Mesenchymal stem cell (in vitro differentiated cells and primary cell): Measurements from ENCODE around the gene CHD1.

Experiments
- DNase-seq: peaks from one replicate; pipeline ENCODE4 v3.0.0-alpha.2; 2013
- H2AFZ ChIP-seq: one replicate; pipeline ENCODE4 v1.6.1; 2013; ENCODE audit warnings: low read depth, mild to moderate bottlenecking, control low read depth, inconsistent platforms, low read length, moderate library complexity
- H2AK5ac ChIP-seq: 2 replicates; pipeline ENCODE4 v1.6.1; 2013; ENCODE audit warnings: low read length, moderate library complexity, mild to moderate bottlenecking, inconsistent platforms; ENCODE audit not compliant: severe bottlenecking
- H2BK120ac ChIP-seq: one replicate; pipeline ENCODE4 v1.6.1; 2013; ENCODE audit warnings: low read depth, mild to moderate bottlenecking, inconsistent platforms, low read length, moderate library complexity
- H2BK12ac ChIP-seq, 2 experiments: one replicate each; pipeline ENCODE4 v1.6.1; 2013; ENCODE audit warnings: inconsistent platforms in 2 of 2, low read length in 2 of 2, mild to moderate bottlenecking in 2 of 2, moderate library complexity in 2 of 2, control low read depth in 1 of 2
- H2BK15ac ChIP-seq: one replicate; pipeline ENCODE4 v1.6.1; 2013; ENCODE audit warnings: mild to moderate bottlenecking, low read depth, inconsistent platforms; ENCODE audit not compliant: poor library complexity, severe bottlenecking
- H2BK5ac ChIP-seq: 2 replicates; pipeline ENCODE4 v1.6.1; 2013; ENCODE audit warnings: low read depth, mild to moderate bottlenecking, low read length, control low read depth, inconsistent platforms; ENCODE audit not compliant: poor library complexity, severe bottlenecking
- H3K14ac ChIP-seq, 2 experiments: one replicate each; pipeline ENCODE4 v1.6.1; 2013; ENCODE audit warnings: inconsistent platforms in 2 of 2, low read length in 2 of 2, control low read depth in 1 of 2, mild to moderate bottlenecking in 1 of 2, moderate library complexity in 1 of 2
- H3K18ac ChIP-seq, 2 experiments: one replicate each; pipeline ENCODE4 v1.6.1; 2013; ENCODE audit warnings: inconsistent platforms in 2 of 2, low read length in 2 of 2, control low read depth in 1 of 2, low read depth in 1 of 2, mild to moderate bottlenecking in 1 of 2
- H3K23ac ChIP-seq, 2 experiments: one replicate each; pipeline ENCODE4 v1.6.1; 2013; ENCODE audit warnings: inconsistent platforms in 2 of 2, low read length in 2 of 2, mild to moderate bottlenecking in 2 of 2, moderate library complexity in 2 of 2, control low read depth in 1 of 2
- H3K27ac ChIP-seq: 2 replicates; pipeline ENCODE4 v1.5.1; 2013; ENCODE audit warnings: mild to moderate bottlenecking, moderate library complexity, low read length, control low read depth, inconsistent platforms; ENCODE audit not compliant: poor library complexity, severe bottlenecking
- H3K27me3 ChIP-seq, 2 experiments: 2 replicates each; pipeline versions ENCODE4 v1.6.1 to v1.7.0; 2013; ENCODE audit warnings: low read length in 2 of 2, mild to moderate bottlenecking in 2 of 2, moderate library complexity in 2 of 2, control low read depth in 1 of 2, inconsistent platforms in 1 of 2; ENCODE audit not compliant: control insufficient read depth in 1 of 2, insufficient read depth in 1 of 2
- H3K36me3 ChIP-seq, 2 experiments: 2 replicates each; pipeline versions ENCODE4 v1.6.1 to v1.7.0; 2013; ENCODE audit warnings: low read length in 2 of 2, control low read depth in 1 of 2, inconsistent platforms in 1 of 2, low read depth in 1 of 2, mild to moderate bottlenecking in 1 of 2; ENCODE audit not compliant: insufficient read depth in 2 of 2, control insufficient read depth in 1 of 2
- H3K4ac ChIP-seq, 2 experiments: one replicate each; pipeline ENCODE4 v1.6.1; 2013; ENCODE audit warnings: inconsistent platforms in 2 of 2, low read length in 2 of 2, mild to moderate bottlenecking in 2 of 2, moderate library complexity in 2 of 2, control low read depth in 1 of 2, low read depth in 1 of 2
- H3K4me1 ChIP-seq: 2 replicates; pipeline ENCODE4 v1.6.1; 2013; ENCODE audit warnings: low read depth, low read length, control low read depth; ENCODE audit not compliant: control insufficient read depth, insufficient read depth
- H3K4me2 ChIP-seq: 2 replicates; pipeline ENCODE4 v1.6.1; 2013; ENCODE audit warnings: low read length, mild to moderate bottlenecking, inconsistent platforms; ENCODE audit not compliant: poor library complexity, severe bottlenecking
- H3K4me3 ChIP-seq, 2 experiments: 2 replicates each; pipeline versions ENCODE4 v1.5.1 to v1.7.0; 2013; ENCODE audit warnings: low read length in 2 of 2, mild to moderate bottlenecking in 2 of 2, control low read depth in 1 of 2, low read depth in 1 of 2; ENCODE audit not compliant: insufficient read depth in 1 of 2
- H3K79me1 ChIP-seq: replicated peaks from 2 replicates; pipeline ENCODE4 v1.6.1; 2013; ENCODE audit warnings: mild to moderate bottlenecking, control low read depth, low read length, inconsistent platforms; ENCODE audit not compliant: poor library complexity, severe bottlenecking
- H3K9ac ChIP-seq: 2 replicates; pipeline ENCODE4 v1.7.0; 2013; ENCODE audit warnings: mild to moderate bottlenecking, low read length, moderate library complexity
- H3K9me3 ChIP-seq: 2 replicates; pipeline ENCODE4 v1.7.0; 2013; ENCODE audit warnings: mild to moderate bottlenecking, low read length; ENCODE audit not compliant: control insufficient read depth
- H4K8ac ChIP-seq: one replicate; pipeline ENCODE4 v1.6.1; 2013; ENCODE audit warnings: inconsistent platforms, mild to moderate bottlenecking, low read length, moderate library complexity
- H4K91ac ChIP-seq: one replicate; pipeline ENCODE4 v1.6.1; 2013; ENCODE audit warnings: mild to moderate bottlenecking, low read length, inconsistent platforms
- whole genome bisulfite sequencing: methylation state at CpG from one replicate; pipeline ENCODE4 v1.1.7; 2013; ENCODE audit warnings: mixed read lengths; 5-methylcytosine and 5-hydroxymethylcytosine counted together

The CHD1 gene

DNA sequence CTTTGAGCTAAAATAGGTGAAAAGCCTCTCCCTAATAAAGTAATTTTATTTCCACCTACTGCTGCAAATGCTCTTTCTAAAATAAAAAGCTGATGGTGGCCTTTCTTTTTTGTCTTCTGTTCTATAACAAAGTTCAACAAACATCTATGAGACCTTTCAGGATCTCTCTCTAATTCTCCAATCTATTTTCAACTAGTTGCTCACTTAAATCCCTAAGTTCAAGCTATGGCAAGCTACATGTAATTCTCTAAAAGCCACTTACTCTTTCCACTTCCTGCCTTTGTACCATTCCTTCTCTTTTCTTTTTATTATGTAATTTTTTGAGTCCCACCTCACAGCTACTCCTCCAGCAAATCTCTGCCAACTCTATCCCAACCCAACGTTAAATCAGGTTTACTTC, 20.9 kb downstream of the CHD1 start:
- 43% methylated on average over 1 of the region's 1 CpG for WGBS
- no peaks in the 10 kb centered on the region for H3K27me3 ChIP-seq
- no peak overlapping the region for H3K4me2 ChIP-seq
- no peak overlapping the region for H3K4me3 ChIP-seq
- H2AFZ ChIP-seq = no peak overlapping the region
- no peak overlapping the region for H2BK15ac ChIP-seq
- no peak overlapping the region for H3K23ac ChIP-seq
- no peak overlapping the region for H3K18ac ChIP-seq
- no peak overlapping the region for H3K14ac ChIP-seq
- DNase-seq = no peak
- peaks cover 3 to 39% of the 10 kb centered on the region in 2 experiments for H3K36me3 ChIP-seq
- no peak overlapping the region for H2BK12ac ChIP-seq
- no peak overlapping the region for H4K91ac ChIP-seq
- H2BK5ac ChIP-seq = no peak overlapping the region
- no peak overlapping the region for H3K4ac ChIP-seq
- H2BK120ac ChIP-seq = no peak overlapping the region
- H3K9me3 ChIP-seq = no peaks in the 10 kb centered on the region
- no peak overlapping the region for H2AK5ac ChIP-seq
- H3K4me1 ChIP-seq = peaks cover 2% of the 10 kb centered on the region
- H4K8ac ChIP-seq = no peak overlapping the region
- H3K79me1 ChIP-seq = peaks cover 2% of the 10 kb centered on the region
- H3K27ac ChIP-seq = no peak overlapping the region
- no peak overlapping the region for H3K9ac ChIP-seq

DNA sequence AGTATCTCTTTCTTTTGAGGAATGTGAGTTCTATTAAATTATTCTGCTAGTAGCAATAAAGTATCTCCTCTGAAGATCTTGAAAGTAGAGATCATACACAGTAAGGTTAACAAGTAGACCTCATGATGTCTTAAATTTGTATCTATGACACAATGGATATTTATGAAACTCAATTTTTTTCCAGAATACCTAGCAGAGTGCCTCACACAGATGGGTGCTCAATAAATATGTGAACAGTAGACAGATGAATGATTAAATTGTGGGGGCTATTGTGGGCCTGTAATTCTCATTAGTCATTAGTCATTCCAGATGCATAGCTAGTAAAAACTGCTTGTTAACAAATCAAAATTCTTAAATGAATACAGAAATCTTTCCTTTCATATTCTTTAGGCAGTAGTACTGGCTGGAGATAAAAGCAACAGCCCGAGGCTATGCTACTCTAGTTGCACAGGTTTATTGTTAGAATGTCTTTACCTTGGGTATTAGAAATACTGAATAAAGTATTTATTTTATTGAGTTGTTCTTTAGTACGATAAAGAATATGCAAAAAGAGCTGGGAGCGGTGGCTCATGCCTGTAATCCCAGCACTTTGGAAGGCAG, 22.0 kb downstream of the CHD1 start:
- Histone ChIP-seq H2BK15ac (no peak overlapping the region), H3K4me1 (peaks cover 2% of the 10 kb centered on the region), H2AK5ac (no peak overlapping the region), H3K79me1 (peaks cover 2% of the 10 kb centered on the region), H3K27me3 (no peaks in the 10 kb centered on the region), H3K4me3 (no peak overlapping the region), H3K9ac (peak overlapping the region; percentile 6), H3K14ac (no peak overlapping the region), H3K4ac (no peak overlapping the region), H3K23ac (no peak overlapping the region), H3K18ac (no peak overlapping the region), H4K91ac (no peak overlapping the region), H2AFZ (no peak overlapping the region), H2BK5ac (no peak overlapping the region), H3K36me3 (peaks cover 0 to 40% of the 10 kb centered on the region in 2 experiments), H3K27ac (no peak overlapping the region), H3K9me3 (no peaks in the 10 kb centered on the region), H2BK120ac (no peak overlapping the region), H2BK12ac (no peak overlapping the region), H3K4me2 (no peak overlapping the region), H4K8ac (no peak overlapping the region)
- WGBS = 91% methylated on average over 3 of the region's 3 CpGs
- DNase-seq = no peak

GRCh38 chr5:98905857-98906688, 22.7 kb downstream of the CHD1 start:
- no peak overlapping the region for H2AK5ac ChIP-seq
- H3K4me2 ChIP-seq = no peak overlapping the region
- H3K27ac ChIP-seq = no peak overlapping the region
- no peak overlapping the region for H2BK5ac ChIP-seq
- peak overlapping the region; percentile 6 for H3K9ac ChIP-seq
- no peak overlapping the region for H2BK15ac ChIP-seq
- H3K36me3 ChIP-seq = peaks cover 0 to 41% of the 10 kb centered on the region in 2 experiments
- no peak overlapping the region for H3K18ac ChIP-seq
- H3K4me3 ChIP-seq = no peak overlapping the region
- H2BK120ac ChIP-seq = no peak overlapping the region
- no peak overlapping the region for H4K8ac ChIP-seq
- no peaks in the 10 kb centered on the region for H3K27me3 ChIP-seq
- no peak overlapping the region for H3K4ac ChIP-seq
- H3K23ac ChIP-seq = no peak overlapping the region
- no peak overlapping the region for H2AFZ ChIP-seq
- DNase-seq = peak; percentile 65
- H3K14ac ChIP-seq = no peak overlapping the region
- H3K4me1 ChIP-seq = peaks cover 2% of the 10 kb centered on the region
- H2BK12ac ChIP-seq = no peak overlapping the region
- H4K91ac ChIP-seq = no peak overlapping the region
- no CpG with 5 or more reads among the region's 3 CpGs for WGBS
- H3K9me3 ChIP-seq = no peaks in the 10 kb centered on the region
- peaks cover 2% of the 10 kb centered on the region for H3K79me1 ChIP-seq

DNA sequence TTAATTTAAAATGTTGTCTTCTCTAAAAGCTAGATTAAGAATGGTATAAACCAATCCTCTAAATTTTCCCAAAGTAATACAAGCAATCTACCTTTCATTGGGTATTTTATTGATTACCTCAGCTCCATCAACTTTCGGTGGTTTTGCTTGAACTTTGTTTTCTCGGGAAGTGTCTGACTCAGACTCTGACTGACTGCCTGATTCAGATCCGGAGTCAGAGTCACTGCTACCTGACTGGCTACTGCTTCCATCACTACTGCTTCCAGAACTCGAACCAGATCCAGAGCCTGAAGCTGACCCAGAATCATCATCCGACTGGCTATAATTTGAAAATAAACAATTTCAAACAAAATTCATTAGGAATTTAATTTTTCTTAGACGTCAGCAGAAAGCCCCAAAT, 24.0 kb downstream of the CHD1 start:
- Histone ChIP-seq H2BK12ac (no peak overlapping the region), H2AK5ac (no peak overlapping the region), H3K4ac (no peak overlapping the region), H2BK15ac (no peak overlapping the region), H3K9ac (peak overlapping the region; percentile 12), H3K9me3 (no peaks in the 10 kb centered on the region), H3K27me3 (no peaks in the 10 kb centered on the region), H2AFZ (no peak overlapping the region), H3K4me2 (no peak overlapping the region), H3K18ac (no peak overlapping the region), H3K27ac (no peak overlapping the region), H3K23ac (no peak overlapping the region), H3K4me3 (no peak overlapping the region), H4K8ac (no peak overlapping the region), H3K36me3 (peaks cover 8 to 47% of the 10 kb centered on the region in 2 experiments), H3K79me1 (peaks cover 2% of the 10 kb centered on the region), H2BK120ac (no peak overlapping the region), H2BK5ac (no peak overlapping the region), H4K91ac (no peak overlapping the region), H3K4me1 (peaks cover 2% of the 10 kb centered on the region), H3K14ac (no peak overlapping the region)
- 74% methylated on average over 5 of the region's 6 CpGs for WGBS
- DNase-seq = peak; percentile 22
